K562 (cell line): ENCODE results near the gene FBXO10. TPM values are rescaled to one million over a fixed set of nuclear protein-coding genes. Genes with fewer than 3 reads are reported as not detected.

Experiments used
- CBFA2T3 ChIP-seq: fragments of 450-650 bp; IDR thresholded peaks from 2 replicates; pipeline ENCODE4 v1.6.1; 2017
- CHD7 ChIP-seq: fragments of 200-600 bp; sonication (generic); IDR thresholded peaks from one replicate; pipeline ENCODE4 v1.6.1; 2012; ENCODE audit warnings: mild to moderate bottlenecking, low read depth, low read length, inconsistent platforms
- CXXC5 ChIP-seq: fragments of 250-450 bp; sonication (Bioruptor Pico); IDR thresholded peaks from 2 replicates; pipeline ENCODE4 v1.8.0; 2022; ENCODE audit warnings: inconsistent platforms, mild to moderate bottlenecking, moderate library complexity
- MTA3 ChIP-seq: fragments of 450-650 bp; formaldehyde crosslinking; IDR thresholded peaks from 2 replicates; pipeline ENCODE4 v1.6.1; 2017; ENCODE audit warnings: mild to moderate bottlenecking, borderline replicate concordance
- NR3C1 ChIP-seq: sonication (generic); formaldehyde crosslinking; IDR thresholded peaks from 2 replicates; pipeline ENCODE4 v1.8.1; 2022; ENCODE audit warnings: missing genetic modification reagents
- POLR2H ChIP-seq: IDR thresholded peaks from 2 replicates; pipeline ENCODE4 v1.6.1; 2016; ENCODE audit warnings: missing genetic modification characterization, low read depth, mild to moderate bottlenecking, control low read depth, missing compliant biosample characterization, moderate library complexity
- RAD21 ChIP-seq, 2 experiments: fragments of 250-450 bp in 1 of 2; fragments of 450-650 bp in 1 of 2; sonication (Bioruptor Pico) in 1 of 2; formaldehyde crosslinking in 1 of 2; IDR thresholded peaks in 1 of 2; conservative IDR thresholded peaks in 1 of 2; 2 replicates each; pipeline versions ENCODE4 v1.4.0 to v1.8.0; 2020 to 2022; ENCODE audit warnings: mild to moderate bottlenecking in 2 of 2, moderate library complexity in 1 of 2
- RBBP5 ChIP-seq: fragments of 200-600 bp; sonication (generic); IDR thresholded peaks from 2 replicates; pipeline ENCODE4 v1.6.1; 2012; ENCODE audit warnings: borderline replicate concordance, mild to moderate bottlenecking, low read length, control low read depth, inconsistent platforms; ENCODE audit not compliant: insufficient read depth, poor library complexity, severe bottlenecking
- TCF7 ChIP-seq: sonication (generic); IDR thresholded peaks from 2 replicates; pipeline ENCODE4 v1.6.1; 2016; ENCODE audit warnings: antibody characterized with exemption, borderline replicate concordance
- U2AF2 ChIP-seq: fragments of 200-400 bp; formaldehyde crosslinking; optimal IDR thresholded peaks from 2 replicates; pipeline ENCODE3; 2017; ENCODE audit warnings: low read depth, mild to moderate bottlenecking, low read length
- VEZF1 ChIP-seq: fragments of 200-800 bp; sonication (Bioruptor generic); IDR thresholded peaks from 2 replicates; pipeline ENCODE4 v1.6.1; 2017; ENCODE audit warnings: missing genetic modification characterization, missing compliant biosample characterization
- ZNF133 ChIP-seq: fragments of 250-450 bp; sonication (Bioruptor Pico); IDR thresholded peaks from 2 replicates; pipeline ENCODE4 v1.4.0; 2020; ENCODE audit warnings: mild to moderate bottlenecking
- polyA plus RNA-seq, 8 experiments: library from polyadenylated mRNA; depleted of rRNA in 4 of 8; stranded (reverse) in 5 of 8; unstranded in 3 of 8; fragments of >200 nt; fragmentation: Nextera tagmentation in 2 of 8; fragmentation: Illumina TruSeq in 1 of 8; extraction: Ambion mirVana in 2 of 8; extraction: Trizol in 1 of 8; gene quantifications; 2 replicates each; pipeline versions ENCODE4 v1.2.1 to v1.2.3, GENCODE V29; 2011 to 2014; ENCODE audit warnings: inconsistent platforms in 1 of 8, missing spikeins in 1 of 8
- total RNA-seq, 7 experiments: library from RNA; depleted of rRNA in 6 of 7; stranded (reverse); fragments of >200 nt in 6 of 7; fragmentation: Illumina TruSeq in 2 of 7; extraction: Trizol in 2 of 7; gene quantifications; 2 replicates each; pipeline versions ENCODE4 v1.2.1 to v1.2.3, GENCODE V29; 2011 to 2021; ENCODE audit warnings: low replicate concordance in 1 of 7

The FBXO10 gene
- total and polyA plus RNA-seq, 9 of the 15 experiments (the other 6 are each of a cell fraction or from before 2014, with no cell fraction given) = 0.84 to 9.9 (median 6.0) TPM

DNA sequence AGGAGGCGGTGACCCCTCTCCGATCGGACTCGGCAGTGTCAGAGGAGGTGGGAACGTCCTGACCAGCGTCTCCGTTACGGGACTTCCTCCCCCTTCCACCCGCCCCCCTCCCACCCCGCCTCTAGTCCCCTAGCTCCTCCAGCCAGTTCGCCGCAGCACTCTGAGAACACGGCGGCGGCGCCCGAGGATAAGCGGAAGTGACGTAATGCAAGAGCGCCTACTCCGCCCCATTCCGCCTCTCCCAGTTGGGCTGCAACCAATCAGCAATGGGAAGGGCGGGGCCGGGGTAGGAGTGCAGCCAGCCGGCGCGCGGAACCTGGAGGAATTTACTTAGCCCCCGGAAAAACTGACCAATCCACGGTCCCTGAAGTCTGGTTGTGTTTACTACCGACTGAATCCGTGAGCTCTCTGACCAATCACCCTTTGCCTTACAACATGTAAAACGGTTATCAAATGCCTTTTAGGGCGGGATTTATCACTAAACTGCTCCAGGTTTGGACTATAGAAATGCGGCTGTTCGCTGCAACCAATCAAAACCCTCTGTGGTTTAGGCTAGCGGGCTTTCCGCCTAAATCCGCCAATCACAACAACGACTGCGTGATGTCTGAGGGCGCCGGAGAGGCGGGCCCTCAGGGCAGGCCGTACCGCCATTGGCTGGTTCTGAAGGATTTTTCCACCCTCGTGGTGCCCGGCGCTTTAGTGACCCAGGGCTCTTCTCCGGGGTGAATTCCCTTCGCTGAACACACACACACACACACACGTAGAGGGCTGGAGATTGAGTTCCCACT is 110.7 kb downstream of the FBXO10 start, which contains the start of gene ZBTB5 (continued):
- TF ChIP-seq VEZF1 (CRISPR knock-in tag) = no peak
- TF ChIP-seq ZNF133 (CRISPR knock-in tag) = no peak
- TF ChIP-seq POLR2H (tag) = no peak
- TF ChIP-seq MTA3 = no peak; the same call in 1 of the 2 replicates
- TF ChIP-seq TCF7 = no peak
- TF ChIP-seq RAD21 (CRISPR knock-in tag; conservative IDR thresholded peaks at IDR 0.05 in 1 of 2, IDR thresholded peaks at IDR 0.05 in 1 of 2) = no peak
- peak; percentile 92 for TF ChIP-seq CXXC5
- no peak for TF ChIP-seq CHD7
- TF ChIP-seq U2AF2 = no peak
- TF ChIP-seq CBFA2T3 = no peak
- TF ChIP-seq NR3C1 (CRISPR knock-in tag) = no peak
- no peak for TF ChIP-seq RBBP5
